Nephron (organoid): ENCODE data around the gene WNK2.
"Not testable (repeated sequence)": the region's sequence is repeated elsewhere in the genome, so short reads cannot be mapped to it uniquely, and the experiment has no call there.

Experiments used
- H3K27ac Mint-ChIP-seq, 3 experiments: 2 replicates each; pipeline ENCODE4 v1.8.0; 2020; ENCODE audit warnings: mixed read lengths in 3 of 3, mild to moderate bottlenecking in 2 of 3, moderate library complexity in 1 of 3
- H3K27me3 Mint-ChIP-seq: 2 replicates; pipeline ENCODE4 v1.8.0; 2021; ENCODE audit warnings: low read depth, mild to moderate bottlenecking, moderate library complexity, mixed read lengths
- H3K36me3 Mint-ChIP-seq: 2 replicates; pipeline ENCODE4 v1.8.0; 2020; ENCODE audit warnings: low read depth, mixed read lengths
- H3K4me1 Mint-ChIP-seq: 2 replicates; pipeline ENCODE4 v1.8.0; 2020; ENCODE audit warnings: mixed read lengths
- H3K4me3 Mint-ChIP-seq, 3 experiments: 2 replicates each; pipeline ENCODE4 v1.8.0; 2020; ENCODE audit warnings: mild to moderate bottlenecking in 3 of 3, mixed read lengths in 3 of 3, moderate library complexity in 2 of 3
- H3K9me3 Mint-ChIP-seq: 2 replicates; pipeline ENCODE4 v1.8.0; 2020; ENCODE audit warnings: mixed read lengths
- TF ChIP-seq, protein P1 (sequence below), 3 experiments: fragments of 200-600 bp; sonication (generic); IDR thresholded peaks; one replicate each; pipeline ENCODE4 v1.5.0; 2021; ENCODE audit warnings: antibody characterized with exemption in 3 of 3; ENCODE audit not compliant: unreplicated experiment in 3 of 3

WNK2 gene

GRCh38 chr9:93366119-93366447 lies 182.1 kb downstream of the WNK2 start:
- no peak overlapping the region for H3K27ac Mint-ChIP-seq

GRCh38 chr9:93366486-93366885 lies 182.5 kb downstream of the WNK2 start:
- H3K36me3 Mint-ChIP-seq, H3K4me1 Mint-ChIP-seq: not testable (repeated sequence)

More at GRCh38 chr9:93366119-93366447, 182.1 kb downstream of the WNK2 start:
- TF ChIP-seq, protein P1, sequence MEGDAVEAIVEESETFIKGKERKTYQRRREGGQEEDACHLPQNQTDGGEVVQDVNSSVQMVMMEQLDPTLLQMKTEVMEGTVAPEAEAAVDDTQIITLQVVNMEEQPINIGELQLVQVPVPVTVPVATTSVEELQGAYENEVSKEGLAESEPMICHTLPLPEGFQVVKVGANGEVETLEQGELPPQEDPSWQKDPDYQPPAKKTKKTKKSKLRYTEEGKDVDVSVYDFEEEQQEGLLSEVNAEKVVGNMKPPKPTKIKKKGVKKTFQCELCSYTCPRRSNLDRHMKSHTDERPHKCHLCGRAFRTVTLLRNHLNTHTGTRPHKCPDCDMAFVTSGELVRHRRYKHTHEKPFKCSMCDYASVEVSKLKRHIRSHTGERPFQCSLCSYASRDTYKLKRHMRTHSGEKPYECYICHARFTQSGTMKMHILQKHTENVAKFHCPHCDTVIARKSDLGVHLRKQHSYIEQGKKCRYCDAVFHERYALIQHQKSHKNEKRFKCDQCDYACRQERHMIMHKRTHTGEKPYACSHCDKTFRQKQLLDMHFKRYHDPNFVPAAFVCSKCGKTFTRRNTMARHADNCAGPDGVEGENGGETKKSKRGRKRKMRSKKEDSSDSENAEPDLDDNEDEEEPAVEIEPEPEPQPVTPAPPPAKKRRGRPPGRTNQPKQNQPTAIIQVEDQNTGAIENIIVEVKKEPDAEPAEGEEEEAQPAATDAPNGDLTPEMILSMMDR (IDR thresholded peaks at IDR 0.05; ENCODE audit: unreplicated experiment in 3 of 3): no peak
- Mint-ChIP-seq H3K36me3 (no peaks in the 10 kb centered on the region), H3K27me3 (peaks cover 4% of the 10 kb centered on the region), H3K4me3 (no peak overlapping the region), H3K9me3 (peaks cover 19% of the 10 kb centered on the region), H3K4me1 (no peaks in the 10 kb centered on the region)

GRCh38 chr9:93368437-93368836 lies 184.5 kb downstream of the WNK2 start:
- TF ChIP-seq, protein P1 (IDR thresholded peaks at IDR 0.05; ENCODE audit: unreplicated experiment in 3 of 3): no peak
- Mint-ChIP-seq H3K9me3 (peaks cover 10% of the 10 kb centered on the region), H3K27me3 (peaks cover 4% of the 10 kb centered on the region), H3K4me3 (no peak overlapping the region), H3K36me3 (no peaks in the 10 kb centered on the region), H3K27ac (no peak overlapping the region), H3K4me1 (no peaks in the 10 kb centered on the region)

More at GRCh38 chr9:93366486-93366885, 182.5 kb downstream of the WNK2 start:
- not testable (repeated sequence) for H3K4me3 Mint-ChIP-seq, H3K27me3 Mint-ChIP-seq, H3K27ac Mint-ChIP-seq
- peaks cover 19% of the 10 kb centered on the region for H3K9me3 Mint-ChIP-seq

DNA sequence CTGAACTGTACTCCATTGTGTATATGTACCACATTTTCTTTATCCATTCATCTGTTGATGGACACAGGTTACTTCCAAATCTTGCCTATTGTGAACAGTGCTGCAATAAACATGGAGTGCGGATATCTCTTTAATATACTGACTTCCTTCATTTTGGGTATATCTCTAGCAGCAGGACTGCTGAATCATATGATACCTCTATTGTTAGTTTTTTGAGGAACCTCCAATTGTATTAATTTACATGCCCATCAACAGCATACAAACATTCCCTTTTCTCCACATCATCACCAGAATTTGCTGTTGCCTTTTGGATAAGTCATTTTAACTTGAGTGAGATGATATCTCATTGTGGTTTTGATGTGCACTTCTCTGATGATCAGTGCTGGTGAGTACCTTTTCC lies 185.7 kb downstream of the WNK2 start:
- TF ChIP-seq, protein P1 (IDR thresholded peaks at IDR 0.05; ENCODE audit: unreplicated experiment in 3 of 3): no peak
- no peak overlapping the region for H3K27ac Mint-ChIP-seq
- no peaks in the 10 kb centered on the region for H3K9me3 Mint-ChIP-seq
- H3K27me3 Mint-ChIP-seq: peaks cover 4% of the 10 kb centered on the region
- H3K36me3 Mint-ChIP-seq: no peaks in the 10 kb centered on the region
- H3K4me3 Mint-ChIP-seq: no peak overlapping the region
- no peaks in the 10 kb centered on the region for H3K4me1 Mint-ChIP-seq
